ENCODE measurements around the gene TRIM40. TPM values are rescaled to one million over a fixed set of nuclear protein-coding genes. Genes with fewer than 3 reads are reported as not detected.

Gene TRIM40, protein sequence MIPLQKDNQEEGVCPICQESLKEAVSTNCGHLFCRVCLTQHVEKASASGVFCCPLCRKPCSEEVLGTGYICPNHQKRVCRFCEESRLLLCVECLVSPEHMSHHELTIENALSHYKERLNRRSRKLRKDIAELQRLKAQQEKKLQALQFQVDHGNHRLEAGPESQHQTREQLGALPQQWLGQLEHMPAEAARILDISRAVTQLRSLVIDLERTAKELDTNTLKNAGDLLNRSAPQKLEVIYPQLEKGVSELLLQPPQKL
- total RNA-seq (2022) = not detected in 2 replicates
- Bru-seq, nascent RNA = percentile 16 among the genes with signal in this experiment
- percentile 15 among the genes with signal in this experiment for BruChase-seq, experiment 1, labeled RNA remaining after a 2-hour chase
- percentile 11 among the genes with signal in this experiment for BruChase-seq, experiment 2, labeled RNA remaining after a 6-hour chase
- long read RNA-seq = 0 reads

DNA sequence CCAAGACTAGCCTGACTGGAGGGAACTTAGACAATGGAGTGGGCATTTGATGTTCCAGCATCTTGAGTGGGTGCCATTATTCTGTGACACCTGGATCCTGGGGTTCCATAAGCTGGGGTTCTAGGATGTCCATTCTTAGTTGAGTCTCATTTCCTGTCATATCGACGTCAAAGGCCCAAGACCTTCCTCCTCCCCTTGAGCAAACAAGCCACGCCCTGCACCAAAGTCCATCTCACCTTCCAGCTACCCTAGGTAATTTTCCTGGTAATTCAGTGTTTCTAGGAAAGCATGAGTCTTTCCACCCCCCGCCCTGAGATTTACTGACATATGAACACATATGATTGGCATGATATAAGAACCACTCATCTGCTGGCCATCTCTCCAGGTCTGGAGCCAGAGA lies at the start of gene TRIM40:
Gene TRIM40, plus strand, starts transcription at position 384 of the 400 bp plus-strand sequence. CDS start 897 bp downstream, outside the sequence.
- no TSS peak for BruUV-seq (replicated peaks)
- ChIA-PET POLR2A (no interaction called here), CTCF (interaction anchor here (8.2 kb wide), 1 partner anchor 32 kb away, joined by 236 read pairs; no protein-coding TSS in a partner anchor)
- Mint-ChIP-seq H3K4me1 (ENCODE audit: low read depth, unreplicated experiment) (peaks cover 4% of the 10 kb centered on the region), H3K27ac (ENCODE audit: unreplicated experiment) (no peak within 1 kb of the TSS), H3K4me3 (ENCODE audit: unreplicated experiment) (no peak within 1 kb of the TSS), H3K36me3 (ENCODE audit: insufficient read depth, unreplicated experiment) (no peaks in the 10 kb centered on the region), H3K9me3 (ENCODE audit: unreplicated experiment) (no peaks in the 10 kb centered on the region), H3K27me3 (ENCODE audit: insufficient read depth, unreplicated experiment) (no peaks in the 10 kb centered on the region)
- Histone ChIP-seq H3K36me3 (ENCODE audit: control insufficient read depth, insufficient read depth, low read length) (no peaks in the 10 kb centered on the region), H3K4me3 (ENCODE audit: low read depth, low read length) (no peak within 1 kb of the TSS), H3K27me3 (replicated peaks; ENCODE audit: control insufficient read depth, insufficient read depth, low read length) (no peaks in the 10 kb centered on the region), H3K4me1 (peaks cover 2% of the 10 kb centered on the region), H3K9me3 (no peaks in the 10 kb centered on the region)
- DNase-seq = no peak
- TF ChIP-seq, protein P1, sequence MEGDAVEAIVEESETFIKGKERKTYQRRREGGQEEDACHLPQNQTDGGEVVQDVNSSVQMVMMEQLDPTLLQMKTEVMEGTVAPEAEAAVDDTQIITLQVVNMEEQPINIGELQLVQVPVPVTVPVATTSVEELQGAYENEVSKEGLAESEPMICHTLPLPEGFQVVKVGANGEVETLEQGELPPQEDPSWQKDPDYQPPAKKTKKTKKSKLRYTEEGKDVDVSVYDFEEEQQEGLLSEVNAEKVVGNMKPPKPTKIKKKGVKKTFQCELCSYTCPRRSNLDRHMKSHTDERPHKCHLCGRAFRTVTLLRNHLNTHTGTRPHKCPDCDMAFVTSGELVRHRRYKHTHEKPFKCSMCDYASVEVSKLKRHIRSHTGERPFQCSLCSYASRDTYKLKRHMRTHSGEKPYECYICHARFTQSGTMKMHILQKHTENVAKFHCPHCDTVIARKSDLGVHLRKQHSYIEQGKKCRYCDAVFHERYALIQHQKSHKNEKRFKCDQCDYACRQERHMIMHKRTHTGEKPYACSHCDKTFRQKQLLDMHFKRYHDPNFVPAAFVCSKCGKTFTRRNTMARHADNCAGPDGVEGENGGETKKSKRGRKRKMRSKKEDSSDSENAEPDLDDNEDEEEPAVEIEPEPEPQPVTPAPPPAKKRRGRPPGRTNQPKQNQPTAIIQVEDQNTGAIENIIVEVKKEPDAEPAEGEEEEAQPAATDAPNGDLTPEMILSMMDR (IDR thresholded peaks at IDR 0.05; ENCODE audit: insufficient read depth in 1 of 2, low read depth in 1 of 2, low read length in 1 of 2, severe bottlenecking in 1 of 2, unreplicated experiment in 1 of 2) = no peak
- intact Hi-C loops (cut with micrococcal nuclease; ENCODE audit: unreplicated experiment) = no loop called here

DNA sequence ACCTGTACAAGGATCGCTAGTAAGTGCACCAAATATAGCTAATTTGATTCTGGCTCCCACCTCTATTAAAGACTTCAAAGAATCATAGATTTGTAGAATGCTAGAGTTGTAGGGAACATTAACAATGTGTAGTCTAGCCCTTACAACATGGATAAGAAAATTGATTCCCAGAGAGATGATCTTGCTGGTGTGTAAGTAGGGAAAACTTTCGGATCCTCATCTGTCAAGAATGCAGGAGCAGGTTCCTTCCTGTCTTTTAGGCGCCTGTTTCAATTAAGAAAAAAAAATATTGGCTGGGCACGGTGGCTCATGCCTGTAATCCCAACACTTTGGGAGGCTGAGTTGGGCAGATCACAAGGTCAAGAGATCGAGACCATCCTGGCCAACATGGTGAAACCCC lies 48.1 kb upstream of the TRIM40 start:
- peaks cover 18% of the 10 kb centered on the region for H3K27me3 Mint-ChIP-seq (ENCODE audit: insufficient read depth, unreplicated experiment)
- intact Hi-C loops (cut with micrococcal nuclease; ENCODE audit: unreplicated experiment) = no loop called here
- CTCF ChIA-PET = no interaction called here

DNA sequence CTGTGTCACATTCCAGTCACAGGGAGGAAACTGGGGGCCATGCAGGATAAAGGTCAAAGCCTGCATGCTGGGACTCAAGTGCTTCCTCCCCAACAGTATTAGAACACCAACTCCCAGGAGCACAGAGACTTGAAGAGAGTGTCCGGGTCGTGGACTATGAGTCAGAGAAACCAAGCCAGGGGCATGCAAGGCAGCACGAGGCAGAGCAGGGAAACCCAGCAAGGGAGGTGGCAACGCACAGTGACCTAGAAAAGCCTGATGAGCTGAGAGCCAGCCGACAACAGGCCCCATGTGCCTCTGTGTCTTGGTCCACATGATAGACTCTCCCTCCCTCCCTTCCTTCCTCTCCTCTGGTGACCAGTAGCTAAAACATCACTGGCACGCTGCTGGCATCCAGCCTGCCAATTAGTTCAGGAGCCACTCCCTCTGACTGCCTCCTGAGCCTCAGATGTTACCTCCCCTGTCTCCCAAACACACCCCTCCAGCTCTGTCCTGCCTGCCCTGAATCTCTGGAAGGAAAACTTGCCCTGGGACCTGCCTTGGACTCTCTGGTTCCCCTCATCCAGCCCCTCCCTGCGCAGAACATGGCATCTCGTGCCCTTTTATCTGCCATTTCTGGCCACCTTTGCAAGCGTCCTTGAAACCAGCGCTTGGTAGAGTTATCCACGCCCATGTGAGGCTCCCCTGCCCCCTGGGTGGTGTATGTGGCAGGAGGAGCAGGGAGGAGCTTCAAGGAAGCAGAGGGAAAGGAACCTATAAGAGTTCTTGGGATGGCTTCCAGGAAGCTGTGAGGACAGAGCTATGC lies 44.2 kb upstream of the TRIM40 start:
- Mint-ChIP-seq H3K4me3 (ENCODE audit: unreplicated experiment) (no peak overlapping the region), H3K27ac (ENCODE audit: unreplicated experiment) (no peak overlapping the region), H3K4me1 (ENCODE audit: low read depth, unreplicated experiment) (peaks cover 6% of the 10 kb centered on the region), H3K36me3 (ENCODE audit: insufficient read depth, unreplicated experiment) (no peaks in the 10 kb centered on the region), H3K27me3 (ENCODE audit: insufficient read depth, unreplicated experiment) (peaks cover 13% of the 10 kb centered on the region), H3K9me3 (ENCODE audit: unreplicated experiment) (no peaks in the 10 kb centered on the region)
- POLR2A ChIA-PET = no interaction called here
- BruUV-seq (replicated peaks) = no TSS peak
- no peak for DNase-seq
- no peaks in the 10 kb centered on the region for H3K27me3 ChIP-seq (replicated peaks; ENCODE audit: control insufficient read depth, insufficient read depth, low read length)
- intact Hi-C loops (cut with micrococcal nuclease; ENCODE audit: unreplicated experiment) = no loop called here
- H3K4me1 ChIP-seq = peaks cover 17% of the 10 kb centered on the region
- H3K9me3 ChIP-seq = no peaks in the 10 kb centered on the region
- H3K4me3 ChIP-seq (ENCODE audit: low read depth, low read length) = no peak overlapping the region
- CTCF ChIA-PET = interaction anchor here (1.5 kb wide), 1 partner anchor 10 kb away, joined by 4 read pairs; no protein-coding TSS in a partner anchor
- TF ChIP-seq, protein P1 (IDR thresholded peaks at IDR 0.05; ENCODE audit: insufficient read depth in 1 of 2, low read depth in 1 of 2, low read length in 1 of 2, severe bottlenecking in 1 of 2, unreplicated experiment in 1 of 2) = no peak
- no peaks in the 10 kb centered on the region for H3K36me3 ChIP-seq (ENCODE audit: control insufficient read depth, insufficient read depth, low read length)

More for the DNA sequence above, 48.1 kb upstream of the TRIM40 start:
- no peak for DNase-seq
- TF ChIP-seq, protein P1 (IDR thresholded peaks at IDR 0.05; ENCODE audit: insufficient read depth in 1 of 2, low read depth in 1 of 2, low read length in 1 of 2, severe bottlenecking in 1 of 2, unreplicated experiment in 1 of 2) = no peak
- Mint-ChIP-seq H3K27ac (ENCODE audit: unreplicated experiment) (no peak overlapping the region), H3K36me3 (ENCODE audit: insufficient read depth, unreplicated experiment) (no peaks in the 10 kb centered on the region), H3K4me1 (ENCODE audit: low read depth, unreplicated experiment) (no peaks in the 10 kb centered on the region), H3K4me3 (ENCODE audit: unreplicated experiment) (no peak overlapping the region), H3K9me3 (ENCODE audit: unreplicated experiment) (no peaks in the 10 kb centered on the region)
- peaks cover 7% of the 10 kb centered on the region; the same call in 1 of the 2 replicates for H3K4me1 ChIP-seq
- no peaks in the 10 kb centered on the region for H3K36me3 ChIP-seq (ENCODE audit: control insufficient read depth, insufficient read depth, low read length)
- no TSS peak for BruUV-seq (replicated peaks)
- H3K4me3 ChIP-seq (ENCODE audit: low read depth, low read length) = no peak overlapping the region
- H3K27me3 ChIP-seq (replicated peaks; ENCODE audit: control insufficient read depth, insufficient read depth, low read length) = no peaks in the 10 kb centered on the region
- H3K9me3 ChIP-seq = no peaks in the 10 kb centered on the region
- POLR2A ChIA-PET = no interaction called here

Data from Caco-2 (cell line).